SU-DHL-6 (cell line): Measurements from ENCODE around the gene GSDME.
"Not testable (repeated sequence)": the region's sequence is repeated elsewhere in the genome, so short reads cannot be mapped to it uniquely, and the experiment has no call there.

ENCODE experiments used
- H2AFZ ChIP-seq: fragments of 200-600 bp; sonication (generic); 2 replicates; pipeline ENCODE4 v1.6.1; 2014; ENCODE audit warnings: low read depth, mild to moderate bottlenecking, moderate library complexity, mixed read lengths, antibody characterized with exemption, low read length; ENCODE audit not compliant: severe bottlenecking
- H3F3A ChIP-seq: fragments of 200-600 bp; shearing (Covaris generic); 2 replicates; pipeline ENCODE4 v1.6.0; 2016; ENCODE audit warnings: antibody characterized with exemption, mild to moderate bottlenecking; ENCODE audit not compliant: insufficient read depth
- H3K27ac ChIP-seq: fragments of 200-600 bp; sonication (generic); 2 replicates; pipeline ENCODE4 v1.5.1; 2016; ENCODE audit warnings: low read depth, mild to moderate bottlenecking, low read length, moderate library complexity, mixed read lengths
- H3K27me3 ChIP-seq: fragments of 200-600 bp; sonication (generic), shearing (Covaris generic); 2 replicates; pipeline ENCODE4 v1.6.0; 2014; ENCODE audit warnings: mild to moderate bottlenecking, low read length
- H3K36me3 ChIP-seq: fragments of 200-600 bp; sonication (generic); 2 replicates; pipeline ENCODE4 v1.6.1; 2014; ENCODE audit warnings: mild to moderate bottlenecking, low read length, mixed read lengths
- H3K4me2 ChIP-seq: fragments of 300-600, 200-600 bp; shearing (Covaris generic), sonication (generic); 2 replicates; pipeline ENCODE4 v1.6.0; 2014; ENCODE audit warnings: low read length, low read depth, mild to moderate bottlenecking; ENCODE audit not compliant: poor library complexity, severe bottlenecking
- H3K4me3 ChIP-seq: fragments of 200-600 bp; sonication (generic); 2 replicates; pipeline ENCODE4 v1.5.1; 2014; ENCODE audit warnings: antibody characterized with exemption, low read length, mild to moderate bottlenecking, mixed read lengths; ENCODE audit not compliant: insufficient read depth, poor library complexity, severe bottlenecking
- H3K79me2 ChIP-seq: fragments of 200-600 bp; sonication (generic); 2 replicates; pipeline ENCODE4 v1.6.1; 2014; ENCODE audit warnings: mild to moderate bottlenecking, low read length, moderate library complexity; ENCODE audit not compliant: insufficient read depth
- H3K9ac ChIP-seq: fragments of 200-600 bp; sonication (generic); 2 replicates; pipeline ENCODE4 v1.7.0; 2014; ENCODE audit warnings: mild to moderate bottlenecking, low read length
- H3K9me2 ChIP-seq: fragments of 200-600 bp; sonication (generic); replicated peaks from 2 replicates; pipeline ENCODE4 v1.6.1; 2014; ENCODE audit warnings: low read length; ENCODE audit not compliant: insufficient read depth
- H3K9me3 ChIP-seq: fragments of 200-600 bp; sonication (generic); 2 replicates; pipeline ENCODE4 v1.6.1; 2014; ENCODE audit warnings: low read length, mixed read lengths; ENCODE audit not compliant: insufficient read depth
- H4K20me1 ChIP-seq: fragments of 200-600 bp; sonication (generic); 2 replicates; pipeline ENCODE4 v1.6.1; 2014; ENCODE audit warnings: low read depth, mild to moderate bottlenecking, antibody characterized with exemption, low read length, moderate library complexity, mixed read lengths
- EZH2phosphoT487 ChIP-seq: fragments of 200-600 bp; sonication (generic), shearing (Covaris generic); conservative IDR thresholded peaks from 2 replicates; pipeline ENCODE4 v1.6.1; 2018; ENCODE audit warnings: mild to moderate bottlenecking, antibody characterized with exemption, low read length, moderate library complexity, mixed read lengths
- TF ChIP-seq, protein P1 (sequence below): fragments of 200-600 bp; sonication (generic); IDR thresholded peaks from one replicate; pipeline ENCODE4 v1.5.1; 2017; ENCODE audit warnings: antibody characterized with exemption, mild to moderate bottlenecking, low read length, moderate library complexity; ENCODE audit not compliant: insufficient read depth, poor library complexity, severe bottlenecking

GSDME gene

DNA sequence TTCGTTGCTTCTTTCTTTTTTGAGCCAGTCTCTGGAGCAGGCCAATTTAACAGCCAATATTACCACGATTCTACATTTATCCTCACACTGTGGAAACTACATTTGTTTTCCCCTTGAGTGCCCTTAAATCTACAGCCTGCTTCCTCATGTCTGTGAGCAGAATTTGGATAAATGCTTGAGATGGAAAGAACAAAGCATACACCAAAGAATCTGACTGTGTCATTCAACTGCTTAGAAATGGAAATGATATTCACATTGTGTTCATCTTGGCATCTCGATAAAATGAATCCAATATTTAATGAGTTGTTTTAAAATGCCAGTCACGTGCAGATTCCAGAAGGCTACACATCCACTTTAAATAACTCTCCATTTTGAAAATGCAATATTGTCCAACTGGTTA is 41.0 kb upstream of the GSDME start:
- H3K36me3 ChIP-seq: peaks cover 32% of the 10 kb centered on the region
- no peak overlapping the region for H2AFZ ChIP-seq

GRCh38 chr7:24797270-24797669 is 40.0 kb upstream of the GSDME start:
- Histone ChIP-seq H3K79me2 (no peaks in the 10 kb centered on the region), H3K27me3 (no peaks in the 10 kb centered on the region)
- TF ChIP-seq, protein P1, sequence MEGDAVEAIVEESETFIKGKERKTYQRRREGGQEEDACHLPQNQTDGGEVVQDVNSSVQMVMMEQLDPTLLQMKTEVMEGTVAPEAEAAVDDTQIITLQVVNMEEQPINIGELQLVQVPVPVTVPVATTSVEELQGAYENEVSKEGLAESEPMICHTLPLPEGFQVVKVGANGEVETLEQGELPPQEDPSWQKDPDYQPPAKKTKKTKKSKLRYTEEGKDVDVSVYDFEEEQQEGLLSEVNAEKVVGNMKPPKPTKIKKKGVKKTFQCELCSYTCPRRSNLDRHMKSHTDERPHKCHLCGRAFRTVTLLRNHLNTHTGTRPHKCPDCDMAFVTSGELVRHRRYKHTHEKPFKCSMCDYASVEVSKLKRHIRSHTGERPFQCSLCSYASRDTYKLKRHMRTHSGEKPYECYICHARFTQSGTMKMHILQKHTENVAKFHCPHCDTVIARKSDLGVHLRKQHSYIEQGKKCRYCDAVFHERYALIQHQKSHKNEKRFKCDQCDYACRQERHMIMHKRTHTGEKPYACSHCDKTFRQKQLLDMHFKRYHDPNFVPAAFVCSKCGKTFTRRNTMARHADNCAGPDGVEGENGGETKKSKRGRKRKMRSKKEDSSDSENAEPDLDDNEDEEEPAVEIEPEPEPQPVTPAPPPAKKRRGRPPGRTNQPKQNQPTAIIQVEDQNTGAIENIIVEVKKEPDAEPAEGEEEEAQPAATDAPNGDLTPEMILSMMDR: no peak
- no peak for TF ChIP-seq EZH2phosphoT487

More for the DNA sequence above, 41.0 kb upstream of the GSDME start:
- no peaks in the 10 kb centered on the region for H4K20me1 ChIP-seq
- no peak overlapping the region for H3K9ac ChIP-seq
- H3K4me3 ChIP-seq: no peak overlapping the region
- no peak overlapping the region for H3K4me2 ChIP-seq
- no peaks in the 10 kb centered on the region for H3K79me2 ChIP-seq
- H3K9me3 ChIP-seq: no peaks in the 10 kb centered on the region
- TF ChIP-seq, protein P1: no peak
- no peak for TF ChIP-seq EZH2phosphoT487
- no peak overlapping the region for H3K27ac ChIP-seq
- H3K9me2 ChIP-seq: no peaks in the 10 kb centered on the region
- H3K27me3 ChIP-seq: no peaks in the 10 kb centered on the region
- peaks cover 36% of the 10 kb centered on the region for H3F3A ChIP-seq

GRCh38 chr7:24795407-24795767 is 38.1 kb upstream of the GSDME start:
- no peak overlapping the region for H3K4me3 ChIP-seq
- H3K36me3 ChIP-seq: peaks cover 13% of the 10 kb centered on the region; the same call in 1 of the 2 replicates
- TF ChIP-seq EZH2phosphoT487: no peak
- TF ChIP-seq, protein P1: no peak
- H2AFZ ChIP-seq: no peak overlapping the region
- H3K9me2 ChIP-seq: no peaks in the 10 kb centered on the region
- H4K20me1 ChIP-seq: no peaks in the 10 kb centered on the region
- H3K9ac ChIP-seq: no peak overlapping the region
- H3K27me3 ChIP-seq: no peaks in the 10 kb centered on the region
- H3K79me2 ChIP-seq: no peaks in the 10 kb centered on the region
- no peak overlapping the region for H3K4me2 ChIP-seq
- H3K27ac ChIP-seq: no peak overlapping the region
- no peaks in the 10 kb centered on the region for H3K9me3 ChIP-seq
- peaks cover 36% of the 10 kb centered on the region for H3F3A ChIP-seq

More at GRCh38 chr7:24797270-24797669, 40.0 kb upstream of the GSDME start:
- no peak overlapping the region for H3K4me3 ChIP-seq
- no peak overlapping the region for H3K4me2 ChIP-seq
- H4K20me1 ChIP-seq: no peaks in the 10 kb centered on the region
- H3K27ac ChIP-seq: no peak overlapping the region
- no peak overlapping the region for H2AFZ ChIP-seq
- H3K9ac ChIP-seq: no peak overlapping the region
- peaks cover 36% of the 10 kb centered on the region for H3F3A ChIP-seq
- no peaks in the 10 kb centered on the region for H3K9me2 ChIP-seq
- peaks cover 24% of the 10 kb centered on the region for H3K36me3 ChIP-seq
- no peaks in the 10 kb centered on the region for H3K9me3 ChIP-seq

- peaks cover 33% of the 10 kb centered on the region for H3F3A ChIP-seq
- not testable (repeated sequence) for H3K4me3 ChIP-seq, H3K9me3 ChIP-seq, H3K79me2 ChIP-seq, H3K27me3 ChIP-seq, H2AFZ ChIP-seq, H4K20me1 ChIP-seq, H3K9me2 ChIP-seq
- peak overlapping the region; percentile 49; the same call in 1 of the 2 replicates for H3K9ac ChIP-seq
- H3K36me3 ChIP-seq: peaks cover 13% of the 10 kb centered on the region; the same call in 1 of the 2 replicates
- H3K27ac ChIP-seq: peak overlapping the region; percentile 78
- peak overlapping the region; percentile 61 for H3K4me2 ChIP-seq
These were observed 37.6 kb upstream of the GSDME start for GRCh38 chr7:24794751-24795406.
